GM19468 (cell line): ENCODE measurements around the gene ABL1.
A peak's percentile ranks its signal among the peaks of the same experiment; 100 is the strongest.
"Not testable (repeated sequence)": the region's sequence is repeated elsewhere in the genome, so short reads cannot be mapped to it uniquely, and the experiment has no call there.

ENCODE experiments used
- ATAC-seq: cut with Tn5 transposase; IDR thresholded peaks from one replicate; pipeline ENCODE4 v1.9.1; 2021; ENCODE audit warnings: mild to moderate bottlenecking, moderate library complexity, moderate number of reproducible peaks; ENCODE audit not compliant: unreplicated experiment; ENCODE audit errors: extremely low read depth

Gene ABL1

GRCh38 chr9:130834371-130835336, at the start of gene ABL1:
TSS of gene ABL1 (plus strand) at chr9:130835254. CDS start at chr9:130835447, 193 bp downstream.
- ATAC-seq: peak; percentile 81

DNA sequence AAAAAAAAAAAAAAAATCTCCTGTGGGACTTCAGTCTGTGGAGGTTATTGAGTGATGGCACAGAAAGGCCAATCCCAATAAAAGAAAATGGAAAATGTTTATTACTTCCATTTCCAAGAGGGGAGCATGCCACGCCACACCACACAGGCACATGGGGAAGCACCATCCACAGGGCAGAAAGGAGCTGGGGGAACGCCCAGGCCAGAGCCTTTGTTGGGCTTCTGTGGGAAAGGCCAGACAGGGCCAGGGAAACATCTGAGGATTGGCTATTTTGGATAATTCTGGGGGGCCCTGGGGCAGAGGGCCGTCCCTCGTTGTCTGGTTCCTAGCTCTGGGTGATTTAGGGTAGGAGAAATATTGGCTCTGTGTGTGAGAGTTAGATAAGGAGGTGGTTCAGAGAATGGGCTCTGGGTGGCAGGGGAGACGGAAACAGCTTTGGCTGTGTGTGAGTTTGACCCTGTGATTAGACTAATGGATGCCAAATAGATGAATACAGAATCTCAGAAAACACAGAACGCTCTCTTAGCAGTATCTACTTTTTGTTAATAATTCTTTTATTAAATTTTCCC, 49.0 kb upstream of the ABL1 start:
- no peak for ATAC-seq

DNA sequence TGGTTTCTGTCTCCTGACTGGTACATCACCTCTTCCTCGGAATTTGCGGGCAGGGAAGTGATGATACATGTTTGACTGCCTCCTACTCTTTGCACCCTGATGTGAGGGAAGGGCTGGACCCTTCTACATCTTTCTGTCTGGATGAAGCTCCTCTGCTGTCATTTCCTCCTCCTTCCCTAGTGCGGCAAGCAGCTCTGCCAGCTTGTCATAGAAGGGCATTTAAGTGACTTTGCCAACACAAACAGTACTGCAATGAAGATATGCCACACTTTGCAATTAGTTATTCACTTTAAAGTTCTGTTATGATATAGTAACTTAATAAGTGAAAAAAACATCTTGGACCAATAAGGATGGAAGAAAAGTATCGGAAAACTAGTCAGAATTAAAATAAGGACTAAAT, 48.5 kb upstream of the ABL1 start:
- no peak for ATAC-seq

DNA sequence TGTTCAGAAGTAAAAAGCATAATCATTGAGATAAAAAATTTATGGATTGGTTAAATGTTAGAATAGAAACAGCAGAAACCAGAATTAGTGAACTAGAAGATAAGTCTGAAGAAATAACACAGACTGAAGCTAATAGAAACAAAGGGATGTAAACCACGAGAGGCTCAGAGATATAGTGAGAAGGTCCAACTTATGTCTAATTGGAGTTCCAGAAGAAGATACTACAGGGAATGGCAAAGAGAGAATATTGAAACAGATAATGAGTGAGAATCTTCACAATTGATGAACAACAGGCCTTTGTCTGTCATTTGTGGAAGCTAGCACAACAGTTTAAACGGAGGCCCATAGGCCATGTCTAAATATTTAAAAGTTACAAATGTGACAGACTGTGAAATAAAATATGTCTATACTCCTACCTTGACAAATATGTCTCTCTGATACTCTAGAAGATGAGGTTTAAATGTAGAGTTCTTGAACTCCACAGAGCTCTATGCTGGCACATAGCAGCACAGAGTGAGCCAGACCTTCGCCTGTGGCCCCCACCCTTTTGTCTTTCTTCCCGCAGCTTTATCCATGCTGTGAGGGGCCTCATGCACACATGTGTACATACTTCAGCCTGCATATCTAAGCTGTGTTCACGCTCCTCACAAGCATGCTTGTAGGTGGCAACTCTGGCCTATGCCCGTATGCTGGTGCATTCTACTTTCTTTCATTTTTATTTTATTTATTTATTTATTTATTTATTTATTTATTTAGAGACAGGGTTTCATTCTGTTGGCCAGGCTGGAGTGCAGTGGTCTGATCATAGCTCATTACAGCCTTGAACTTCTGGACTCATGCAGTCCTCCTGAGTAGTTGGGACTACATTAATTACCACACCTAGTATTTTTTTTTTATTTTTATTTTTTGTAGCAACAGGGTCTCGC, 45.0 kb upstream of the ABL1 start:
- no peak for ATAC-seq

- no peak for ATAC-seq
These were observed 43.7 kb upstream of the ABL1 start for GRCh38 chr9:130791303-130791894.

DNA sequence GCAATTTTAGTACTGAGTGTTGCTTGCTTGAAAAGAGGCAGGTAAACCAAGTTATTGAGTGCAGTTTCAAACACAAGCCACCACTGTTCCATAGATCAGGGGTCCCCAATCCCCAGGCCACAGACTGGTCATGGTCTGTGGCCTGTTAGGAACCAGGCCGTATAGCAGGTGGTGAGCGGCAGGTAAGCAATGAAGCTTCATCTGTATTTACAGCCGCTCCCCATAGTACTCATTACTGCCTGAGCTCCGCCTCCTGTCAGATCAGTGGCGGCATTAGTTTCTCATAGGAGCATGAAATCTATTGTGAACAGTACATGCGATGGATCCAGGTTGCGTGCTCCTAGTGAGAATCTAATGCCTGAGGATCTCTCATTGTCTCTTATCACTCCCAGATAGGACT, 41.5 kb upstream of the ABL1 start:
- ATAC-seq: no peak

- ATAC-seq: not testable (repeated sequence)
These were observed 41.0 kb upstream of the ABL1 start for GRCh38 chr9:130794021-130794420.

- not testable (repeated sequence) for ATAC-seq
These were observed 40.6 kb upstream of the ABL1 start for GRCh38 chr9:130794423-130794822.

DNA sequence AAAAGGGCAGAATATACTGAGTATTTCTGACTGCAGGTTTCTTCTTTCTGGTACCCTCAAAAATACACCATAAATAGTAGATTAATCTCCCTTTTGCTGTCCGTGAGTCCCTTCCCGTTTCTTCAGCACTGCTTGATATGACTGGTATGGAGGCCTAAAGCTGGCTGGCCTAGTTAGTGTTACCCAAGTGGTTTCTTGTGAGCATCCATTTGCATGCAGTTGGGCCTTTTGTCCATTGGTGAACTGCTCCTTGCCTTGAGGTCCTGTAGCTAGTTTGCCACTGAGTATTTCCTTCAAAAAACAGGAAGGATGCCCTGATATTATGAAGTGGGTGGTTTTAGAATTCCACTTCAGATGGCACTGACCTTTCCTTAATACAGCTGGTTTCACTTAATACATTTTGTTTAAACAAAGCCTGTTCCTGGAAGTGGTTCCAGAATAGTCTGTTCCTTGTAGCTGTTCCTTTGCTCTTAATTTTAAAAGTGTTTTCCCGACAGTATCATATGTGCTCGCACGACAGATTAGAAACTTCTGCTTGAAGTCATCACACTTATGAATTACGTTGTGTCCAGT, 40.0 kb upstream of the ABL1 start:
- ATAC-seq: no peak

DNA sequence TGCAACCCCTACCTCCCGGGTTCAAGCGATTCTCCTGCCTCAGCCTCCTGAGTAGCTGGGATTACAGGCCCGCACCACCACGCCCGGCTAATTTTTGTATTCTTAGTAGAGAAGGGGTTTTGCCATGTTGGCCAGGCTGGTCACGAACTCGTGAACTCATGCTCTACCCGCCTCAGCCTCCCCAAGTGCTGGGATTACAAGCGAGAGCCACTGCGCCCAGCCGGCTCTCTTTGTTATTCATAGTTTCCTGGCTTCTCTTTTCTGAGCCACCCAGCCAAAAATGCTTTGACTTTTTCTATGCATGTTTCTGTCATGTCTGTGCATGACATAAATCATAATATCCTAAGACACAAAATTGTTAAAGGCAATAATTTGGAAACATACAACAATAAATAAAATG, 31.9 kb upstream of the ABL1 start:
- ATAC-seq: not testable (repeated sequence)

DNA sequence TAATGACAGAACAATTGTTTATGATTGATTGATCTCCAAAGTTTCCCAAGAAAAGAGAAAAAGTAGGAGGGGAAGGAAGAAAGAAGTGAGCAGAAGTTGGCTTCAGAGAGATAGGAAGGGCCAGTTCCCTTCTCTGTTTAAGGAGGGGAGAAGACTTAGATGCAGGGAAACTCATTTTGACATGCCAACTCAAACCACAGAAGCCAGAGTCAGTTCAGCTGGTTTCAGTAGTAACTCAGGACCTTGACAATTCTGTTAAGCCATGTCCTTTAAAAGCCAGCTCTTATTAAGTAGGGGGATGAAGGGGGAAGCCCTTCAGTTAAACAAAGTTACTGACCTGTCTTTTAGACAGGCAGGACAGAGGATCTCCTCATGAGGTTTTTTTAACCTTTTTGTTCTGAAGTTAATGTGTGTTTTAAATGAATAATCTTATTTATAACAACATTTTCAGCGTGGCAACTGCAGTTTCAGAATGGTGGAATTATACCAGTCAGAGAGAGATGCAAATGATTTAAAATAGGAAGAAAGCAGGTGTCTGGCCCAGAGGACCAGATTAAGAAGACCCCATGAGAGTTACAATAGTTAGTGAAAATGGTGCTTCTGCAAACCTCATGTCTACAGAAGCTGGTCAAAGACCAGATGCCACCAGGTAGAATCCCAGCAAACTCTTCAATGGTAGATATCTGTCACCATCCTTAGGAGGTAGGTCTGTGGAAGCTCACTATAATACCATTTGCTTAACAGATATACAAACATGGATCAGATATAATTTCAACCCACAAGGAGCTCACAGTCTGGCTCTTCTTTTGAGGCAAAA, 29.3 kb upstream of the ABL1 start:
- ATAC-seq: peak; percentile 32

GRCh38 chr9:130806327-130806716, 28.7 kb upstream of the ABL1 start:
- ATAC-seq: no peak

DNA sequence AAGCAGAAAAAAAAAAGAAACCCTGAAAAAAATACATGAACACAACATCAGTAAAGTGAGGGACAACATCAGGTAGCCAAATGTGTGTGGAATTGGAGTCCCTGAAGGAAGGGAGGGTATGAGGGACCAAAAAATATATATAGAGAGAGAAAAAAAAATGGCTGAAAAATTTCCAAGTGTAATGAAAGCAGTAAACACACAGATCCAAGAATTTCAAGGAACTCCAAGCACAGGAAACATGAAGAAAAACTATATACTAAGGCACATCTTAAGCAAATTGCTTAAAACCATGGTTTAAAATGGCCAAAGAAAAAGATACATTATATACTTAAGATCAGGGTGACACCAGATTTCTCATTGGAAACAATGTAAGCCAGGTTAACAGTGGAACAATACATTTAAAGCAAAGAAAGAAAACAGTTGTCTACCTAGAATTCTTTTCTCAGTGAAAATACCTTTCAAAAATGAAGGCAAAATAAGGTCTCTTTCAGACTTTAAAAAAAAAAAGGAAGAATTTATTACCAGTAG, 24.4 kb upstream of the ABL1 start:
- ATAC-seq: no peak

DNA sequence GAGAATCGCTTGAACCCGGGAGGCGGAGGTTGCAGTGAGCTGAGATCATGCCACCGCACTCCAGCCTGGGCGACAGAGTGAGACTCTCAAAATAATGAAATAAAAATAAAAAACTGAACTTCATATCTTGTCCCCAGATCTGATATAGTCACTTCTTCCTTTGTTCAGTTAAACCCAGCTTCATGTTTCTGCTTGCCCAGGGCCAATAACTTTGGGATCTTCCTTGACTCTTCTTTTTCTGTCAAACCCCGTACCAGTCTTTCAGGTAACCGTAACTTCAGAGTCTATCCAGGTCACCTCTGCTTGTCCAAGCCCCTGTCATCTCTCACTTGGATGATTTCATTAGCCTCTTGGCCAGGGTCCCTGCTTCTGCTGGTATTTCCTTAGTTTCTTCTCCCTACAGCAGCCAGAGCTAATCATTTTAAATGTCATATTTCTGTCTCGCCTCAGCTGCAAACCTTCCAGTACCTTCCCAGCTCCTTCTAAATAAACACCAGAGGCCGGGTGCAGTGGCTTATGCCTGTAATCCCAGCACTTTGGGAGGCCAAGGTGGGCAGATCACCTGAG, 19.7 kb upstream of the ABL1 start:
- no peak for ATAC-seq

GRCh38 chr9:130817914-130818313, 17.1 kb upstream of the ABL1 start:
- ATAC-seq: no peak

DNA sequence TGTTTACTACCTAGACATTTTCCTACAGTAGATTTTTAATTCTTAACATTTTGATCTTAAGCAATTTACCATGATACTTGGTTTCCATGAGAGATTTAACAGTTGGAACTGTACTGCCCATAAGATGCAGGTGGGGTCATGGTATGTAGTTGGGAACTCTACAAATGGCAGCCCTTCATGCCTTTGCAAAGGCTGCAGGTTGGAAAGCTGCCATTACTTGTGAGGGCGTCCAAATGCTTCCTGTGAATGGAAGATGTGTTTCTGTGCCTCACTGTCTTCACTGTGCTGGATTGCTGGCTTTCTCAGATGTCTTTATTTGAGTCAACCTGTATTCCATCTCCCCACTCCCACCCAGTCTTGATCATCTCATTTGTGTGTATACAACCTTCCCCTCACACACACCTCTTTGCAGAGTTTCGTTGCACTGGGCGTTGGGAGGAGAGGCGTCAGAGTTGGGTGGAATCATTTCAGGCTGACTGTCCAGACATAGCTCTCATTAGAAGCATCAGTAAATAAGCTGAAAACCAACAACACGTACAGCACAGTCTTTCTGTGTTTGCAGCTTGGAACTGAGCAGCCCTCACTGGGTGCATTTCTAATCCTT, 14.8 kb upstream of the ABL1 start:
- no peak for ATAC-seq

DNA sequence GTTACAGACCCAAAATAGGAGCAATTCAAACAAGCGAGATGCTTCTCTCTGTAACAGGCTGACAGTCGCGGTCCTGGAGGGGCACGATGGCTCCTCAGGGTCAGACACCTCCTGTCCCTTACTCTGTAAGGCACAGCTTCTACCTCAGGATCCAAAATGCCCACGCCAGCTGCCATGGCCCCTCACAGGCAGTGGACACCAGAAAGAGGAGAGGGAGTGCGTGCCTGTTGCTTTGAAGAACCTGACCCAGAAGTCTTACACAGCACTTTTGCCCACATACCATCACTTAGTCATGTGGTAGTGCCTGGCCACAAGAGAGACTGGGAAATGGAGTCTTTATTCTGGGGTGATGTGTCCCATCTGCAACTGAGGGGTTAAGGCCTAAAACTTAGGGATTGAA, 11.6 kb upstream of the ABL1 start:
- ATAC-seq: no peak

DNA sequence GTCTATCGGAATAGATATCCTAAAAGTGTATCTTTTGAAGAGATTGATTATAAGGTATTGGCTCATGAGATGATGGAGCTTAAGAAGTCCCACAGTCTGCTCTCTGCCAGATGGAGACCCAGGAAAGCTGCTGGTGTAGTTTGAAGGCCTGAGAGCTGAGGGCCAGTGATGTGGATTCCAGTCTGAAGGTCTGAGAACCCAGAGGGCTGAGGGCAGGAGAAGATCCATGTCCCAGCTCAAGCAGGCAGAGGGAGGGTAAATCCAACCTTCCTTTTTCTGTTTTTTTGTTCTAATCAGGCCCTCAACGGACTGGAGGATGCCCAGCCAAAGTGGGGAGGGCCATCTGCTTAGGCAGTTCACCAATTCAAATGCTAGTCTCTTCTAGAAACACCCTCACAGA, 11.0 kb upstream of the ABL1 start:
- ATAC-seq: no peak
